ENCODE data around the gene MMADHC.

Gene MMADHC

DNA sequence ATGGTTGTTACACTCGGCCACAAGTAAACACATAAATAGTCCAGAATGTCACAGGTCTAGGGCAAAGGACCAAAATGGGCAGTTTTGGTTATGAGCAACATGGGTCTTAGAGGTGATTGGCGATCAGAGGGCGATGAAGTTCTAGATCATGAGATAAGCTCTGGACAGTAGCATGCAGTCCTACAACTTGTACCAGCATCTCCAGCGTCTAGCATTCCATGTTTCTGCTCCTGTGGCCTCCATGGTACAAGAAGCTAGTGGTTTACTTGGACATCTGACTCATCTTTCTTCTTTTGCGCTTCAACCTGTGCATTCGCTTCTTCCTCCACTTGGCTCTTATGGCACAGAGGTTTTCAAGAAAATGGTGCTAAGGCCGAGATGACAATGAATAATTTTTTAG, 8.9 kb upstream of the MMADHC start:
- no peaks in the 10 kb centered on the region for H3K36me3 ChIP-seq (ENCODE audit: low read length)
- H3K9me3 ChIP-seq (ENCODE audit: insufficient read depth, low read length), result no peaks in the 10 kb centered on the region; the same call in 1 of the 2 replicates
- H3K9ac ChIP-seq (ENCODE audit: low read length), result no peak overlapping the region
- no peak overlapping the region for H3K27ac ChIP-seq (ENCODE audit: low read depth, low read length)
- H3K79me2 ChIP-seq (ENCODE audit: insufficient read depth, low read length), result no peaks in the 10 kb centered on the region
- no peaks in the 10 kb centered on the region for H3F3A ChIP-seq (ENCODE audit: insufficient read depth)
- H3K4me3 ChIP-seq (ENCODE audit: insufficient read depth, low read length, poor library complexity, severe bottlenecking), result no peak overlapping the region
- TF ChIP-seq EZH2phosphoT487 (conservative IDR thresholded peaks at IDR 0.05; ENCODE audit: low read length), result no peak
- TF ChIP-seq, protein P1, sequence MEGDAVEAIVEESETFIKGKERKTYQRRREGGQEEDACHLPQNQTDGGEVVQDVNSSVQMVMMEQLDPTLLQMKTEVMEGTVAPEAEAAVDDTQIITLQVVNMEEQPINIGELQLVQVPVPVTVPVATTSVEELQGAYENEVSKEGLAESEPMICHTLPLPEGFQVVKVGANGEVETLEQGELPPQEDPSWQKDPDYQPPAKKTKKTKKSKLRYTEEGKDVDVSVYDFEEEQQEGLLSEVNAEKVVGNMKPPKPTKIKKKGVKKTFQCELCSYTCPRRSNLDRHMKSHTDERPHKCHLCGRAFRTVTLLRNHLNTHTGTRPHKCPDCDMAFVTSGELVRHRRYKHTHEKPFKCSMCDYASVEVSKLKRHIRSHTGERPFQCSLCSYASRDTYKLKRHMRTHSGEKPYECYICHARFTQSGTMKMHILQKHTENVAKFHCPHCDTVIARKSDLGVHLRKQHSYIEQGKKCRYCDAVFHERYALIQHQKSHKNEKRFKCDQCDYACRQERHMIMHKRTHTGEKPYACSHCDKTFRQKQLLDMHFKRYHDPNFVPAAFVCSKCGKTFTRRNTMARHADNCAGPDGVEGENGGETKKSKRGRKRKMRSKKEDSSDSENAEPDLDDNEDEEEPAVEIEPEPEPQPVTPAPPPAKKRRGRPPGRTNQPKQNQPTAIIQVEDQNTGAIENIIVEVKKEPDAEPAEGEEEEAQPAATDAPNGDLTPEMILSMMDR (IDR thresholded peaks at IDR 0.05; ENCODE audit: insufficient read depth, low read length, poor library complexity, severe bottlenecking), result no peak
- no peak overlapping the region for H2AFZ ChIP-seq (ENCODE audit: low read depth, low read length, severe bottlenecking)
- H3K9me2 ChIP-seq (replicated peaks; ENCODE audit: insufficient read depth, low read length), result no peaks in the 10 kb centered on the region
- no peak overlapping the region for H3K4me2 ChIP-seq (ENCODE audit: low read depth, low read length, poor library complexity, severe bottlenecking)
- H3K27me3 ChIP-seq (ENCODE audit: low read length), result no peaks in the 10 kb centered on the region; the same call in 1 of the 2 replicates
- H4K20me1 ChIP-seq (ENCODE audit: low read depth, low read length), result no peaks in the 10 kb centered on the region

DNA sequence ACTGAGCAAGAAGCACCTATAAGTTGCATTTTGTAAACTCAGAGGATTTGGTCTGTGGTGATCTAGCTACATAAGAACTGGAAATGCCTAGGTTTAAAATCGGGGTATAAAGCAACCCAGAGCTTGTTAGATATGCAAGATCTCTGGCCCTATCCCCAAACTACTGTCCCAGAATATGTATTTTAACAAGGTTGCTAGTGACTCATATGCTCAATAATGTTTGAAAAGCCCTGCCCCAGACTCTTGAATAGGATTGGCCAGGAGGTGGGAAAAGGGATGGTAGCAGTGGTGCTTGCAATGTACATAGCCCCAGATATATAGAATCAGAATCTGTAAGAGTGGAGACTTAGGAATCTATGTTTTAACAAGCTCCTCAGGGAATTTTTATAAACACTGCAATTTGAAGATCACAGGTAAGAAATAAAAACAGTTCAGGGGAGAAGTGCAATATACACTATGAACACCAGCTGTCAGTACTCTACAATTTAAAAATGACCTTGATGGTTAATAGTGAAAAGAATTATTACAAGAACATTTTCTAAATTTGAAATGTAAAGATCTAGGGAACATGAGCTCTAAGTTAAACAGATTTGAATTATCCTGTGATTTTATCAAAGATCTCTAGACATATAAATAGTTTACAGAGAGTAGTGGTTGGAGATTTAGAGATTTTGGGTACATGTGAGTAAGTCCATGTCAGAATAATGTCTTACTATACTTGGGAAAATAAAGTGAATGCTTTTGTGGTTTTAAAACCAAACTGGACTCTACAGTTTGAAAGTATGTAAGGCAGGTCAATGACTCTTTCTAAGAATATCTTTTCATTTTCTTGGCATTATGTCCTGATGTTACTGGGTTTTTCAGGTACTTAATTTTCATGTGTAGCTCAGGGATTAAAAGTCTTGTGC, 7.7 kb upstream of the MMADHC start:
- Histone ChIP-seq H2AFZ (ENCODE audit: low read depth, low read length, severe bottlenecking) (no peak overlapping the region), H3K79me2 (ENCODE audit: insufficient read depth, low read length) (no peaks in the 10 kb centered on the region), H4K20me1 (ENCODE audit: low read depth, low read length) (no peaks in the 10 kb centered on the region), H3K9me3 (ENCODE audit: insufficient read depth, low read length) (no peaks in the 10 kb centered on the region), H3K27ac (ENCODE audit: low read depth, low read length) (no peak overlapping the region), H3K9me2 (replicated peaks; ENCODE audit: insufficient read depth, low read length) (no peaks in the 10 kb centered on the region), H3K9ac (ENCODE audit: low read length) (no peak overlapping the region), H3F3A (ENCODE audit: insufficient read depth) (no peaks in the 10 kb centered on the region), H3K4me2 (ENCODE audit: low read depth, low read length, poor library complexity, severe bottlenecking) (no peak overlapping the region), H3K27me3 (ENCODE audit: low read length) (no peaks in the 10 kb centered on the region; the same call in 1 of the 2 replicates), H3K36me3 (ENCODE audit: low read length) (no peaks in the 10 kb centered on the region), H3K4me3 (ENCODE audit: insufficient read depth, low read length, poor library complexity, severe bottlenecking) (no peak overlapping the region)
- no peak for TF ChIP-seq EZH2phosphoT487 (conservative IDR thresholded peaks at IDR 0.05; ENCODE audit: low read length)
- TF ChIP-seq, protein P1 (IDR thresholded peaks at IDR 0.05; ENCODE audit: insufficient read depth, low read length, poor library complexity, severe bottlenecking), result no peak

DNA sequence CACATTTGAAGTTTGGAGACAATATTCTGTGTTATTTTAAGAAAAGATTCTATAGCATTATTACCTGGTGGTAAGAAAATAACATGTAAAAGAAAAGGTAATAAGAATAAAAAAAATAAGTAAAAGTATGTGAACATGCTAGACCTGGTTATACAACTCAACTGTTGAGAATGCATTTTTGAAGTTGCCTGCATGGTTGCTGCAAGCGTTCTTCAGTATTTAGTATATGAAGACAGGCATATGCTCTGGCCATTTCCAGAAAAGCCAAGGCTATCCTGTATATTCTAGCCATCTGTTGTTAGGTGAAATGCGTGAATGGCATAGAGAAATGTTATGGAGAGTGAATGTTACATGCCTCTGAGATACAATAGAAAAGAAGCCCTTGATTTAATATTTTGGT, 6.8 kb upstream of the MMADHC start:
- TF ChIP-seq, protein P1 (IDR thresholded peaks at IDR 0.05; ENCODE audit: insufficient read depth, low read length, poor library complexity, severe bottlenecking), result no peak
- TF ChIP-seq EZH2phosphoT487 (conservative IDR thresholded peaks at IDR 0.05; ENCODE audit: low read length), result no peak
- no peaks in the 10 kb centered on the region for H3K36me3 ChIP-seq (ENCODE audit: low read length)

More for the DNA sequence above, 6.8 kb upstream of the MMADHC start:
- Histone ChIP-seq H3K9me3 (ENCODE audit: insufficient read depth, low read length) (no peaks in the 10 kb centered on the region), H4K20me1 (ENCODE audit: low read depth, low read length) (no peaks in the 10 kb centered on the region), H3K9me2 (replicated peaks; ENCODE audit: insufficient read depth, low read length) (no peaks in the 10 kb centered on the region), H3F3A (ENCODE audit: insufficient read depth) (no peaks in the 10 kb centered on the region), H3K27ac (ENCODE audit: low read depth, low read length) (no peak overlapping the region), H3K9ac (ENCODE audit: low read length) (no peak overlapping the region), H3K79me2 (ENCODE audit: insufficient read depth, low read length) (no peaks in the 10 kb centered on the region), H3K4me3 (ENCODE audit: insufficient read depth, low read length, poor library complexity, severe bottlenecking) (no peak overlapping the region), H2AFZ (ENCODE audit: low read depth, low read length, severe bottlenecking) (no peak overlapping the region), H3K27me3 (ENCODE audit: low read length) (no peaks in the 10 kb centered on the region; the same call in 1 of the 2 replicates), H3K4me2 (ENCODE audit: low read depth, low read length, poor library complexity, severe bottlenecking) (no peak overlapping the region)
